NCI-H82 treated with DMSO at 0.1 percent for 48 hours (cell line): ENCODE results near the gene AXL.
A peak's percentile ranks its signal among the peaks of the same experiment; 100 is the strongest.

Source experiments
- DNase-seq: peaks from one replicate; lab custom pipeline; 2025; ENCODE audit not compliant: unreplicated experiment; lab: John Stamatoyannopoulos, UW

Gene AXL

GRCh38 chr19:41305927-41306793 is 87.1 kb downstream of the AXL start:
- no peak for DNase-seq

- no peak for DNase-seq
Observed at GRCh38 chr19:41307090-41307875, 88.3 kb downstream of the AXL start.

DNA sequence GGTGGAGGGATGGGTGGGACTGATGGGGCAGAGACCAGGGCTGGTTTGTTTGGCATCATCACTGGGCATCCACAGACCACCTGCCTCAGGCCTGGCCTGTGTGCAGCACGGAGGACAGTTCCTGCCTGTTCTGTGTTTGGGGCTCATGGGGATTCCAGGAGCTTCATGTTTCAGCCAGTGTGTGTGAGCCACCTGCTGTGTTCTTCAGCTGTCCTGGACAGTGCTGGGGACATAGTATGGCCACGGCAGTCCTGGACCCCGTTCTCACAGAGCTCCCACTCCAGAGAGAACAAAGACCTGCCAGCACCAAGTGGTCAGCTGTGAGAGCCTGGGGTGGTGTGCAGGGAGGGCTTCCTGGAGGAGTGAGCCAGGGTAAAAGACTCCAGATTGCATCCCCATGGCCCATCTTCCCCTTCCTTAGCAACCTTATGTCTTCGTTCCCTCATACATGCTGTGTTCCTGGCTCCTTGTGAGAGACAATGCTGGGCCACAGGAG is 89.0 kb downstream of the AXL start:
- DNase-seq, result no peak

DNA sequence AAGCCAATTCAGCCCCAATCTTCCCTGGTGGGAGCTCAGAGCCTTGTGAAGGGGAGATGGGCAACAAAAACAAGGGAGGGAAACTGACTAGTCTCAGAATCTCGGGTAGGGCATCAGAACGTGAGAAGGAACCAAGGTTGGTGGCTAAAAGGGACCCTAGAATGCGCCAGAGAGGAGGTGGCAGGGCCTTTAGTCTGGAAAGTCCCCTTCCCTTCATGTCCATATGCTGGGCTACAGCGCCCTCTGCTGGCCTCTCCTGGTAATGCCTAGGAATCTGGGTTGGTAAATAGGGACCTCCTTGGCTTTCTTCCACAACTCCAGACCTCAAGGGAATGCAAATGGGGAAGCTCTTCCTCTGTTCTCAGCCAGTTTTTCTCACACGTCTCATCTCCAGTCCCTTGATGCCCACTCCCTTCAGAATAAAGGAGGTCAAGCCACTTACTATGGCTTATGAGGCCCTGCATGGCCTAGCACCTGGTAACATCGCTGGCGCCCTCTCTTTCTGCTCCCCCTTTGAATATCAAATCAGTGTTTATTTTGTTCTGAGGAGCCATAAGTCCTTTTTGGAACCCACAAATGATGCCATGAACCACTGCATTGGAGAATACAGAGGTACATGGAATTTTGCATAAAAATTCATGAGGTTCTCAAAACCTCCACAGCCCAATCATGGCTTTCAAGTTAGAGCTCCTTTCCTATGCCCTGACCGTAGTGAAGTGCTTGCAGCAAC is 89.6 kb downstream of the AXL start:
- peak; percentile 51 for DNase-seq

- no peak for DNase-seq
Observed at GRCh38 chr19:41309180-41310032, 90.4 kb downstream of the AXL start.

DNA sequence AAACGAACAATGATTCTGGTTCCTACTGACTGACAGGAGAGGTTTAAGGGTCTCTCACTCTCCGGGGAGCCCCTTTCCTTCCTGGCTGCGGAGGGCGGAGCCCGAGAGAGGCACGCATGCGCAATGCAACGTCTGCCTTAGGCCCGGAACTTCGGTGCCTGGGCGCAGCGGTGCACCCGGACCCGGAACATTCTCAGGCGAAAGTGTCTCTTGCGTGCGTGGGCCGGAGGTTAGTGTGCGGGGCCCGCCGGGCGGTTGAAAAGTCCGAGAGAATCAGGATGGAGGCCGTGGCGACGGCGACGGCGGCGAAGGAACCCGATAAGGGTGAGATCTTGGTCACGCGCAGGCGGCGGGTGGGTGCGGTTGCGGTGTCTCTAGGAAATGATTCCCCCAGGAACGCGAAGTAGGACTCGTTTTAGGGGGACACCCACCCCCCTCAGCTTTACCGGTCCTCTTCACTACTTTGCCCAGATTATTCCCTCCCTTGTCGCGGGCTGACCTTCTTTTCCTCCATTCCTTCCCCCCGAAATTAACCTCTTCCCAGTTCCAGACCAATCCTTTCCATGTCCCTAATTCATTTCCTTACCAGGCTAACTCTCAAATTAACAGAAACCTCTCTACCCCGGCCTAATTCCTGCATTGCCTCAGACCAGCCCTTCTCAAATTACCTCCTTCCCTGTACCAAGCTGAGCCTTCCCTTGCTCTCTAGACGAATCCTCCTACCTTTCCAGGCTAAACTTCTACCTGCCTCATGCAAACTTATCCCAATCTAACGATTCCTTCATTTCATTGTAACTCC is 91.2 kb downstream of the AXL start, which contains the start of gene CCDC97:
CCDC97 (plus strand) TSS at position 140 of the 799 bp plus-strand sequence; CDS start at position 279, 139 bp downstream.
- DNase-seq, result peak; percentile 78

DNA sequence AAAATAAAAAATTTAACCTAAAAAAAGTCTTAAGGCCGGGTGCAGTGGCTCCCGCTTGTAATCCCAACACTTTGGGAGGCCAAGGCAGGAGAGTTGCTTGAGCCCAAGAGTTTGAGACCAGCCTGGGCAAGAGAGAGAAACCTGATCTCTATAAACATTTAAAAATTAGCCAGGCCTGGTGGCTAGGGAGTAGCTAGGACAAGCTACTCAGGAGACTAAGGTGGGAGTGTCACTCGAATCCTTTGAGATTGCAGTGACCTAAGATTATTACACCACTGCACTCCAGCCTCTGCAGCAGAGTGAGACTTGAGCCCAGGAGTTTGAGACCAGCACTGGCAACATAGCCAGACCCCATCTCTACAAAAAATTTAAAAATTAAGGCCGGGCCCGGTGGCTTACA is 92.0 kb downstream of the AXL start:
- DNase-seq, result no peak
